DMS 273 (cell line): ENCODE data around the gene KRT72.
A peak's percentile ranks its signal among the peaks of the same experiment; 100 is the strongest.

Source experiments
- DNase-seq: peaks from one replicate; lab custom pipeline; 2025; ENCODE audit not compliant: unreplicated experiment; lab: John Stamatoyannopoulos, UW

The KRT72 gene

DNA sequence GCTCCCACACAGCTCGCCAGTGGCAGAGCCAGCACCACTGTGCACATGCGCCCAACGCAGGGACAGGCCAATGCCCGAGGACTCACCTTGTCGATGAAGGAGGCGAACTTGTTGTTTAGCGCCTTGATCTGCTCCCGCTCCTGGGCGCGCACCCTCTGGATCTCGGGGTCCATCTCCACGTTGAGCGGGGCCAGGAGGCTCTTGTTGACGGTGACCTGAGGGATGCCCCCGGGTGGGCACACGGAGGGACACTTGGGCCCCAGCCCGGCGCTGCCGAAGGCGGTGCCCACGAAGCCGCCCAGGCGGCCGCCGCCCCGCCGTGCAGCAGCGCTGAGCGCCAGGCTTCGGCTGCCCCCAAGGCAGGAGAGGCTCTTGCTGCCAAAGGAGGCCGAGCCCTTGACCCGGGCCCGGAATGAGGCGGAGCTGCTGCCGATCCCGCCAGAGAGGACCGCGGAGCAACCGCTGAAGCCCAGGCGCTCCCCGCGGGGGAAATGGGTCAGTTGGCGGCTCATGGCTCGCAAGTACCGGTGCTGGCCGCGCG, at the start of gene KRT72:
TSS of gene KRT72 (minus strand) at position 523 of the 541 bp plus-strand sequence. CDS start at position 512, 11 bp downstream.
- DNase-seq = no peak

DNA sequence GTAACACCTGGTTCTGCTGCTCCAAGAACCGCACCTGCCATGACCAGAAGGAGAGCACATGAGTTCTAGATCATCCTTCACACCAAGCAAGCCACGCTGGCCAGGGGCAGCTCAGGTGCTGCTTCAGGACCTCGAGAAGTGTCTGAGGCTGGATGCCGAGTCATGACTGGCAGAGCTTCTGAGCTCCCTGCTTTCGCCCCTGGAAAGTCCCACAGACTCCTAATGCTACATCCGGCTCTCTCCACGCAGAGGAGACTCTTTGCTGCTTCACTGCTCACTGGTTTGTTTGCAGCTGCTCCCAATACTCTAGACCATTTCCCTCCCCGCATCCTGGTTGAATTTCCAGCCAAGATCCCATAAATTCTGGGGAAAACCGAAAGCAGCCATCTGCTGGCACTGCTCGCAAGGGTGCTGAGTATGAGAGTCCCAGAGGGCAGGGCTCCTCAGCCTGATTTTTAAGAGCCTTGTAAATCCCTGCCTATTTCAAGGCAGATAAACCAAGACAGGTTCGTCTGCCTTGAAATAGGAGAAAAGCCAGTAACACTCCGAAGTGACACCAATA, 49.3 kb upstream of the KRT72 start:
- DNase-seq = no peak

DNA sequence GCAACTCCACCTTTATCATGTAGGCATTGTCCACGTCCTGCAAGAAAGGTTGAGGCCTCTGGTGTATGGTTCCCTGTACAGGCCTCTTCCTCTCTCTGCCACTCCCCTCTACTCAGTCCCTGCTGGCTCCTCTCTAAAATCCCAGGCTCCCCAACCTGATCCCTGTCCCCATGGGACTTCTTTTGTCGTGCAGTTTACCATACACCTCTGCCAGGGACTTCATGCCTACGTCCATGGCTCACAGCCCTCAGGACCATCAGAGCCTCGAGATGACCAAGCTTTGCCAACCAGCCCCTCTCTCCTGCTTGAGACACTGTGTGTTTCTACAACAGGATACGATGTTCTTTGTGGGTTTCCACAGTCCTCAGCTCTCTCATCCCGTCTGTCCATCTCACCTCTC, 47.8 kb upstream of the KRT72 start:
- DNase-seq = no peak

DNA sequence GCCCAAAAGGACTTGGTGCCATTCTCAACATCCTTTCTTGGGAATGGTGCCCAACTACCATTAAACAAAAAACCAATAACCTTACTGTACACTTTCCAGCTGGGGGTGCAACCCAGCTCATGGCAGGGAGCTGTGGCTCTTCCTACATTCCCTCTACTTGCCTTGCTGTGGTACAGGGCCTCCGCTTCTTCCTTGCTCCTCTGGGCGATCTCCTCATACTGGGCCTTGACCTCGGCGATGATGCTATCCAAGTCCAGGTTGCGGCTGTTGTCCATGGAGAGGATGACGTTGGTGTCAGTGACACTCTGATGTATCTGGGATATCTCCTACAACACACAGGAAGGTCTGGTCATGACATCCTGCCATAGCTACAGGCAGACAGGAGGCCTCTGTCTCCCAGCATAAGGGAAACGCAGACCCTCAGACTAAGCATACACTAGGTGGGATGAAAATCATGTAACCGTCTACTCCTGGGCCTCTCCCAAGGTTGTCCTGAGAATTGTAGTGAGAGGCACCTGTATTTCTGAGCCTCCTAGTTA, 46.8 kb upstream of the KRT72 start:
- no peak for DNase-seq

DNA sequence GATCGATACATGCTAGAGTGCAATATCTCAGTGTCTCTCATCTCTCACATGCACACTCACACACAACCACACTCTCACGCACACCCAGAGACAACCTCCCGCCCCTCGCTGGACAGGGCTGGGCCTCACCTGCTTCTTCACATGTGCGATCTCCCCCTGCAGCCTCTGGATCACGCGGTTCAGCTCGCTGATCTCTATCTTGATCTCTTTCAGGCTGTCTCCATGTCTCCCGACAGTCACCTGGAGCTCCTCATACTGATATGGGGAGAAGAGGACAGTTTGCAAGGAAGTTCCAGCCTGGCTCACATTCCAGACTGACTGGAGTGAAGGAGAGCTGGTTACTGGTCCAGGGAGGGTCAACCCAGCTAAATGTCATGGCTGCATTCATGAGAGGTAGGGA, 46.3 kb upstream of the KRT72 start:
- DNase-seq = no peak

DNA sequence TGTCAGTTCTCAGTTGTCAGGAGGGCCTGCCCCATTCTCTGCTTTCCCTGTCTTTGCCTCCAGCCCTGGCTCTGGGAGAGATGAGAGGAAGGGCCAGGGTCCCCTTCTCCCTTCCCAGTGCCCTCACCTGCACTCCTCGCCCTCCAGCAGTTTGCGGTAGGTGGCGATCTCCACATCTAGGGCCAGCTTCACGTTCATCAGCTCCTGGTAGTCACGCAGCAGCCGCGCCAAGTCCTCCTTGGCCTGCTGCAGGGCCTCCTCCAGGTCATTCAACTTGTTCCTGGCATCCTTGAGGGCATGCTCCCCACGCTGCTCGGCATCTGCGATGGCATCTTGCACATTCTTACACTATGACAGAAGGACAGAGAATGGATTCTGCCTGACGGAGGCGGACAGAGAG, 45.4 kb upstream of the KRT72 start:
- DNase-seq = no peak

DNA sequence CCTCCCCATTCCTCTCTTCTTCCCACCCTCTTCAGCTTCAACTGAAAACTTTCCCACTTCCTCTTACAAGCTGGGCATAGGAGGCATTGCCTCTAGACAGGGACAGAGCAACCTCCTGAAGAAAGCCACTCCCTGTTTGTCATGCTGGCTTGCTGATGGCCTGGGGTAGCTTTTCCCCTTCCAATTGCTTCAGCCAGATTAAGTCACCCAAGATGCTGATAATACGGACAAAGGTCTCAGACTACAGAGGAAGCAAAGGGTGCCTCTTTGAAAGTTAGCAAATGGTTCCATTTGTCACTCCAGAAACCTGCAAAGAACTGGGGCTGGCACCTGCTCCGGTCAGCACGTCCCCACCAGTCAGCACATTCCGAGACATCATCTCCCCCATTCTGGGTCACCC, 44.7 kb upstream of the KRT72 start:
- DNase-seq = no peak

DNA sequence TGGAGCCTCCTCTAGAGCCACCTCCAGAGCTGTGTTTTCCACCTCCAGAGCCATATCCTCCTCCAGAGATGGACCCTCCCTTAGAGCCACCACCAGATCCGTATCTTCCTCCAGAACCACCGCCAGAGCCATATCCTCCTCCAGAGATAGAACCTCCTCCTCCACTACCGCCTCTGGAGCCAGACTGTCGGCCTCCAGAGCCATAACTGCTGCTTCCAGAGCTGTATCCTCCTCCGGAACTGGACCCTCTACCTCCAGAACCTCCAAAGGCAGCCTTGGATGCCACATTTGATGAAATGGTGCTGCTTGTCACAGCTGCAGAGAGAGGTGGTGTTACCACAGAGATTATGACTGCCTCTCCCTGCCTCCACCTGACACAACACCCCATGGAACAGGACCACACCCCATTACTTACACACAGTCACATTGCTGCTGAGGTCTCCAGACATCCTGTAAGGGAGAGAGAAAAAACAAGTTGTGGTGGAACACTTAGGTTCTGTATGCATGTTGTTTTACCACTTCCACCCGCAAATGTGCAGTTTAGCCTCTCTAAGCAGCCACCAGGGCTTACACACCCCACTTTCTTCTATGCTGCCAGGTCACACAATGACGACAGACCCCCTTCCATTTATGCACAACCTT, 44.0 kb upstream of the KRT72 start:
- no peak for DNase-seq

DNA sequence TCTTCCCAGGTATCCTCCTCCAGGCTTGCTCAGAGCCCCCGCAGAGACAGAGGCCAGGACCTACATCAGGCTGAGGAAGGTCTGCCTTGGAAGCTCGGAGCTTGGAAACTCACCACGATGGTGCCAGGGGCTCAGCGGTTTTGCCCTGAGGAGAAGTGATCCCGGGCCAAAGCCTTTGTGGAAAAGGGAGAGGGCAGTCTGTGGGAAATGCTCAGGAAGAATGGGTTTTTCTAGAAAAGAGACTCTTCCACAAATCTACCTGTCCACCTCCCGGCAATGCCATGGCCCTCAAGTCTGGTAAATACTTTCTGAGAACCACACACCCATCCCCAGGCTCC, 42.8 kb upstream of the KRT72 start:
- DNase-seq = no peak

DNA sequence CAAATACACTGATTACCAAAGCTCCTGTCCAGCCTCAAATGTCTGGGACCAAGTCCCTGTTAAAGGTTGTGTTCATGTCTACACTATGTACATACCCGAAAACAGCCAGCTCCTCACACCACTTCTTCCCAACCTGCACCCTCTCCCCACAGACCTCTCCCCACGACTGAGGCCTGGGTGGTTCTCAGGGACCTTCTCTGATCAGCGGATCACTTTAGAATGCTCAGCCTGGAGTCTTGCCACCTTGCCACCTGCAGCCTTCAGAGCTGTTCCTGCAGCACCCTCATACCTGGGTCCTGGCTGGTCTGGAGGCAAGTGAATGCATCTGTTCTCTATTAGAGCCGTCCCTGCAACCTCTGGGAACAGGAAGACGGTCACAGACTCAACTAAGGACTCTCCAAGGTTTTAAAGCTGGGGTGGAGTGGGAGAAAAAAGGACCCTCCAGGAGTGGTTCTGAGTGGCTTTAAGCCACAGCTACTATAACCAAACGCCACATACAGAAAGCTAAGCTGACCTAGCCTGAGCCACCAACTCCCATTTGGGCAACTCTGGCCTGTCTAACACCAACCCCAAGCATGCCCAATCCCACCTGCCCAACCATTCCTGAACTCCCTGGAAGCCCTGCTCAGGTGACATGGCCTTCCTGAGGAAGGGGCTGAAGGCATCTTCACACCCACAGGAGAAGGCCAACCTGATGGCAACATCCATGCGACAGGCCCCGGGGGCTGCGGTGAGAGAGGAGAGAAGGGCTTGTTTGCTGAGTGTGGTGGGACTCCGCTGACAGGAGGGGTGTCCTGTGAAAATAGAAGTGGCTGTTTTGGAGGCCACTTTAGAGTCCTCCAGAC, 42.2 kb upstream of the KRT72 start:
- no peak for DNase-seq

DNA sequence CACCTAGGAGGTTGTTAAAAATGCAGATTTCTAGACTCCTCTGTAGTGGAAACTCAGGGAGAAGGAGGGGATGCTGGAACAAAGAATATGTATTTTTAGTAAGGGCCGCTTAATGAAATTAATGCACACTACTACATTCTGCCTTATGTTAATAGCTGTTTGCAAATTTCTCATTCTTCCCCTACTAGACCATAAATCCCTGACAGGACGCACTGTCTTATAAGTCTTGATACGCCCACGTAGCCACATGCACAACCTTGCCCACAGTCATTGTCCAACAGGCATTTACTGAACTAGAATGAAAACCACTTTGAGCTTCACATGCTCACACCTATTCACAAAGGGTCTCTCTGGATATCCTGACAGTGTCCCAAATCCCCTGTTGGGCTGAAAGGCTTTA, 40.2 kb upstream of the KRT72 start:
- no peak for DNase-seq

DNA sequence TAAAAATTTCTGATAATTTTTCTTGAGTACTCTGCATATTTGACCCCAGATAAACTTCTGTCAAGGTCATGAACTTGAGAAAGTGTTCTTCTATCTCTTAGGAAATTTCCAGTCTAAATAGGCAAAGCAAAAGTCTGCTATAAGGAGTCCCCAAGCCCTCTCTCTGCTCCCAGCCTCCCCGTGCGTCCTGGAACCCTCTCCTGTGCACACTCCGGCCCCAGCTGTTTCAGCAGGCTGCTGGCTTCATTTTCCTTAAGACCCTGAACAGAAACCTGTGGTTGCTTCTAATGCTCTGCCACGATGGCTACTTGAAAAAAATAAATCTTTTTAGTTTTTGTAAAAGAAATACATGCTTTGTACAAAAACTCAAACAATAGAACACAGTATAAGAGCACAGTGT, 36.0 kb upstream of the KRT72 start:
- no peak for DNase-seq

DNA sequence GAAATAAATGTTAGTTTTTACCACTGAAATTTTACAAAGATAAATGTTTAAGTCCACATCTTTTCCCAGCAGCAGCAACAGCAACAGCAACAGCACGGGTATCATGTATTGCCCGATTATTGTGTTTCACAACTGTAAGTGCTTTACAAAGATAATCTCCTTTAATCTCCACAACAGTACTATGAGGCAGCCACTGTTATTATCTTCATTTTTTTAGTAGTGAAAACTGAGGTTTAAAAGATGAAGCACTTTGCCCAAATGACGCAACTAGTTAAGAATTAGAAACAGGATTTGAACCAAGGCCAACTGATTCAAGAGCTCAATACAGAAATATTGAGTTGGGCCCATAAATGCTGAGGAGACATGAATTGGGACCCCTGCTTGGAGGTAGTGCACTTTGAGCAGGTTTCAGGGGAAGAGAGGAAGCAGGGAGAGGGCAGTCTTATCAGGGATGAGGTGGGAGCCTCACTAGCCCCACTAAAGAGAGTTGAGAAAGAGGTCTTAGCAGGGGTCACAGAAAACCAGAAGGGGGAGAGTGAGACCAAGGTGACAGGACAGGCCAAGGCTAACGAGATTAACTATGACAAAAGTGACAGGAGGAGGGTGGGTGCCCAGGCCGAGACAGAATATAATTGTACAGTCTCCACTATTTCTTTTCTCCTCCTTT, 35.5 kb upstream of the KRT72 start:
- no peak for DNase-seq

DNA sequence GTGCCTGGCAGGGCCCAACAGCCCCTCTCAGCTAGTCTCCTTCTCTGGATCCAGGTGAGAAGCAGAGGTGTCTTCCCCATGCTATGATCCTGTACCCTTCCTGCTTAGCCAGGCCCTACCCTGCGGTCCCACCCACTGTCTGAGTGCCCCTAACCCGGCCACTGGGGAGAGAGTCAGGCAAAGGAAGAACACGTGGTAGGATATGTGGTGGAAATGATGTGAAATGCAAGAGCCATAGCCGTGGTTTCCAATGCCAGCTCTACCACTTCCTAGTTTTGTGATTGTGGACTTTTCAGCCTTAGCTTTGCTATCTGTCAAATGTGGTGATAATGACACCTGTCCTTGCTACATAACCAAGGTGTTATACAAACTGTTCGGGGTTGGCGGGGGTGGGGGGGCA, 34.9 kb upstream of the KRT72 start:
- DNase-seq = no peak

DNA sequence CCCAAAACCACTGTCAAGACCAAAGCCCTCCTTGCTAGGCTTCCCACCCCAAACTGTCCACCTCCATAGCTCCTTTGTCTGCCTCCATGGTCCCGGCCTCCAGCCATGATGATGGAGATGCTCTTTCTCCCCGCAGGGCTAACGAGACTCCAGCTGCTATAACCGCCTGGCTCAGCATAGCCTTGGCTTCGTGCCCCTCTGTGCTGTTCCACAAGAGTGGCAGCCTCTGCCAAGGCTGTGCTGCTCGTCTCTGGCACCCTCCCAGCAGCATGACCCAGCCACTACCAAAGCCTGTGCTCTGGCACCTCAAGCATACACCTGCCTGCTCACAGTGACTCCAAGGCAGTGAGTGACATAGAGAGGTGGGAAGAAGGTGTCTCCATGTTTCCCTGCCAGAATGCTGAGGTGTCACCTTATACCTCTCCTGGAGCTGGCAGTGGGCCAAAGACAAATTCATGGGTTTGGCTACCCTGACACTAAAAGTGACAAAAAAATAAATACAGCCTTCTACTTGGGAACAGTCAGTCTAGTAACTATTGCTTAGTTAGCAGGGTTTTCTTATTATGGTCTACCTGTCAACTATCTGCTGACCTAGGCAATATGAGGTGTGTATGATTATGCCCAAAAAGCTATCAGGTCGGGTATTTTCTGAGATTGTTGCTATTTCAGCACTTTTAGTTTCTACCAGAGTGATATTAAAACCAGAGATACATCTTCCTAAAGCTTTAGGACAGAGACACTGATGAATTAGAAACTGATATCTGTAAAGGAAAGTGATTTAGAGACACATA, 33.2 kb upstream of the KRT72 start:
- DNase-seq = peak; percentile 77

DNA sequence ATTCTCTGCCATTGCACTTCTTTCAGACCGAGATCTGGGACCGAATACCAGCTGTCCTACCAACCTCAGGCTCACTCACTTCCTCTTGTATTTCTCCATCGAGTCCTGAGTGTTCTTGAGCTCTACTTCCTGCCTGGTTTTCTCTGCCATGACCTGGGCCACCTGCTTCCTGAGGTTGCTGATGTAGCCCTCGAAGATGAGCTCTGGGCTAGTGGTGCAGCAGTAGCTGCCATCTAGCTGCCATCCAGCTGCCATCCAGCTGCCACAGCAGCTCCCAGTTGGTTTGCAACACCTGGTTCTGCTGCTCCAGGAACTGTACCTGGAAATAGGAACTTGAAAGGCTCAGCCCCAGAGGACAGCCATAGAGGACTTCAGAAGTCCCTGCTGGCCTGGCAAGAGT, 32.1 kb upstream of the KRT72 start:
- no peak for DNase-seq

DNA sequence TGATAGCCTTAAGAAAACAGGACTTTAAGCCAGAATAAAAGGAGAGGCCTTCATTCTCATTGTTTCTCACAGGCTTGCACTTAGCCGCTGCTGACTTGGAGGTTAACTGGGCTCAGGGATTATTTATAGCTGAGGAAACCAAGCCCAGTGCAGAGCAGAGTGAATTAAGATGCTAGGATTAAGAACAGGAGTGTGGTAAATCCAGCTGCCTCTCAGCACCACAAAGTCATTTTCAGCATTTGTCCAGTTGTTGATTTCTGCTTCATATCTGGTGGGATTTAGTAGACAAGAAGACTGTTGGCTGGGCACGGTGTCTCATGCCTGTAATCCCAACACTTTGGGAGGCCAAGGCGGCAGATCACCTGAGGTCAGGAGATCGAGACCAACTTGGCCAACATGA, 31.4 kb upstream of the KRT72 start:
- no peak for DNase-seq

DNA sequence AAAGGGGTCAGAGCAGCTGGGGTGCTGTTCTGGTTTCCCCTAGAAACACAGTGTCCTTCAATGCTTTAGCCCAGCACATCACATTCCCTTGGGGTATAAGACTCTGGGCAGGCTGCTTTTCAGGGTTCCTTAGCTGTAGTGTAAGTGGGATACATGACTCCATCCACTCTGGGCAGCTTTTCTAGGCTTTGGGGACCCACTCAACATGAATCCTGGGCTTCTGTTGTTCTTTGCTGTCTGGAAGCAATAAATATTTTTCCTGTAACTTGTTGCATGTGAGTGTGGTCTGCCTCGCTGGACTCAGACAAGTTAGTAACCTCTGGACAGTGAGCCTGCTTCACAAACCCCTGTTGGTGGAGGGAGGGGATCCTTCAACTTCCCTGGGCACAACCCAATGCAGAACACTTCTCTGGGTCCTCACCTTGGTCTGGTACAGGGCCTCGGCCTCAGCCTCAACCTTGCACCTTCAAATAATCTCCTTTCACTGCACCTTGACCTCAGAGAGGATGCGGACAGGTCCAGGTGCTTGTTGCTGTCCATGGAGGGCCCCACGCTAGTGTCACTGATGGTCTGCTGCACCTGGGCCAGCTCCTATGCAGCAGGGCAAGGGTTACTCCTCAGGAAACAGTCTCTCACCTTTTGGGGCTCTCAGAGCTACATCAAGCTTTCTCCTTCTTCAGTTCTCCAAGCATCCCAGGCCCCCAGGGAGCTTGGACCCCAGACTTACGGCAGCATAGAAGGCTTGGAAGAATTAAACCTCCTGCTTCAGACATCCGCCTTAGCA, 30.6 kb upstream of the KRT72 start:
- no peak for DNase-seq

DNA sequence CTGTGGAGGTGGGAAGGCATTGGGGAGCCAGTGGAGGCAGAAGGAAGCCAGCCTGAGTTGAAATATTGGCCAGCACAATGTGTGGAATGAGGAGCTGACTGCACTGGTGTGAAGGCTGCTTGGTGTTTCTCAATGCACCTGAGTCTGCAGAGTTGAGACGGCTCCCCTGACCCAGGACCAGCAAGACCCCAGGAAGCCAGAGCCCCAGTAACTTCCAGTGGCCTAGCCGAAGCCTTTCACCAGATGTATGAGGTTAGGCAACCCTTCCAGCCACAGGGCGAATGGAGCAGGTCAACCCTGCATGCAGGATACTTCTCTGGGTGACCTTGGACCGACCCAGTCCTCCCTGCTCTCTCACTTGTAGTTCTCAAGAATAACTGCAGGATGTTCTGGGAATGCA, 30.0 kb upstream of the KRT72 start:
- no peak for DNase-seq
